ENCODE measurements around the gene AGFG2.
"Not testable (repeated sequence)": the region's sequence is repeated elsewhere in the genome, so short reads cannot be mapped to it uniquely, and the experiment has no call there.

AGFG2 gene

GRCh38 chr7:100528108-100528866, 10.7 kb upstream of the AGFG2 start:
- H3K27ac ChIP-seq (ENCODE audit: extremely low read depth, low read depth, low read length); H3K9me3 ChIP-seq (ENCODE audit: control insufficient read depth, insufficient read depth, low read depth, low read length); H3K4me3 ChIP-seq (ENCODE audit: low read depth, low read length); POLR2A ChIA-PET; H3K36me3 ChIP-seq (ENCODE audit: control insufficient read depth in 2 of 2, insufficient read depth in 1 of 2, low read length in 2 of 2); H3K4me1 ChIP-seq (ENCODE audit: control insufficient read depth, insufficient read depth, low read length): not testable (repeated sequence)
- peak; percentile 80 for TF ChIP-seq ZNF362 (tag by site-specific recombination; IDR thresholded peaks at IDR 0.05)
- CTCF ChIA-PET: interaction anchor here (0.6 to 0.7 kb wide), 2 partner anchors 30 to 331 kb away, joined by 3 to 4 read pairs; no protein-coding TSS in a partner anchor

DNA sequence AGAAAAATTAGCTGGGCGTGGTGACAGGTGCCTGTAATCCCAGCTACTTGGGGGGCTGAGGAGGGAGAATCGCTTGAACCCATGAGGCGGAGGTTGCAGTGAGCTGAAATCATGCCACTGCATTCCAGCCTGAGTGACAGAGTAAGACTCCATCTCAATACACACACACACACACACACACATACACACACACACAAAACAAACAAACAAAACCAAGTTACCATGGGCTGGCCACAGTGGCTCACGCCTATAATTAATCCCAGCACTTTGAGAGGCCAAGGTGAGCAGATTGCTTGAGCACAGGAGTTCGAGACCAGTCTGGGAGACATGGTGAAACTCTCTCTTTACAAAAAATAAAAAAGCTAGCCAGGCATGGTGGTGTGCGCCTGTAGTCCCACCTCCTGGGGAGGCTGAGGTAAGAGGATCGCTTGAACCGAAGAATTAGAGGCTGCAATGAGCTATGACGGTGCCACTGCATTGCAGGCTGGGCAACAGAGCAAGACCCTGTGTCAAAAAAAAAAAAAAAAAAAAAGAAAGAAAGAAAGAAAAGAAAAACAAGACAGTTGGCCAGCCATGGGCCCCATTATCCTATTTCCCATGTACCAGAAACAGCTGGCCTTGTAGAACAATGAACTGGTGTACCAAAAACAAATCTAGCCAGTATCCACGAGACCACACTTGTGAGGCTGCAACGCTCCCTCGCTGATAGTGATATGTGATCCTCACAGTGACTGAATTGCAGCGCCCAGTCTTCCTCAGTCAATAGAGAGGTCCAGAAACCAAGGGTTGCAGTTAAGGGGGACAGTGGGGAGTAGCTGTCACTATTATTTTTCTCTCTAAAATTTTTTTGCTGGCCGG, 6.6 kb upstream of the AGFG2 start:
- ChIA-PET POLR2A (interaction anchor here (0.6 kb wide), 1 partner anchor 12 kb away, joined by 3 read pairs; no protein-coding TSS in a partner anchor), CTCF (no interaction called here)
- no peaks in the 10 kb centered on the region for H3K36me3 ChIP-seq (ENCODE audit: control insufficient read depth in 2 of 2, insufficient read depth in 1 of 2, low read length in 2 of 2)
- no peaks in the 10 kb centered on the region for H3K4me1 ChIP-seq (ENCODE audit: control insufficient read depth, insufficient read depth, low read length)
- TF ChIP-seq ZSCAN4 (tag by site-specific recombination; IDR thresholded peaks at IDR 0.05): peak; percentile 95
- no peak for TF ChIP-seq ZNF514 (tag by site-specific recombination; IDR thresholded peaks at IDR 0.05)
- H3K4me3 ChIP-seq (ENCODE audit: low read depth, low read length): no peak overlapping the region
- no peak overlapping the region for H3K27ac ChIP-seq (ENCODE audit: extremely low read depth, low read depth, low read length)
- no peaks in the 10 kb centered on the region for H3K9me3 ChIP-seq (ENCODE audit: control insufficient read depth, insufficient read depth, low read depth, low read length)

GRCh38 chr7:100535982-100536381, 3.0 kb upstream of the AGFG2 start:
- peak; percentile 39 for TF ChIP-seq EGR2 (tag by site-specific recombination; IDR thresholded peaks at IDR 0.05; ENCODE audit: low read depth)
- 0 out of 2 replicates have a peak, but pooled peaks have one; percentile 23 for TF ChIP-seq PRDM10 (tag by site-specific recombination; IDR thresholded peaks at IDR 0.05)
- TF ChIP-seq ZFHX2 (tag by site-specific recombination; conservative IDR thresholded peaks at IDR 0.05): peak; percentile 33
- ChIA-PET CTCF (interaction anchor here (1.2 kb wide), 1 partner anchor 24 kb away, joined by 5 read pairs; no protein-coding TSS in a partner anchor), POLR2A (interaction anchor here (1.2 kb wide), 1 partner anchor 50 kb away, joined by 3 read pairs; the partner anchor contains the start of genes FBXO24 and LRCH4)
- not testable (repeated sequence) for H3K4me1 ChIP-seq (ENCODE audit: control insufficient read depth, insufficient read depth, low read length); H3K9me3 ChIP-seq (ENCODE audit: control insufficient read depth, insufficient read depth, low read depth, low read length); H3K27ac ChIP-seq (ENCODE audit: extremely low read depth, low read depth, low read length); H3K4me3 ChIP-seq (ENCODE audit: low read depth, low read length); H3K36me3 ChIP-seq (ENCODE audit: control insufficient read depth in 2 of 2, insufficient read depth in 1 of 2, low read length in 2 of 2)

- ChIA-PET POLR2A (interaction anchor here (0.7 to 1.2 kb wide), 2 partner anchors 50 to 353 kb away, joined by 3 read pairs; partner anchors contain the start of genes FBXO24, LRCH4 and UFSP1), CTCF (interaction anchor here (0.6 to 1.2 kb wide), 3 partner anchors 16 to 116 kb away, joined by 3 to 5 read pairs (median 4); no protein-coding TSS in a partner anchor)
- H3K4me3 ChIP-seq (ENCODE audit: low read depth, low read length); H3K4me1 ChIP-seq (ENCODE audit: control insufficient read depth, insufficient read depth, low read length); H3K27ac ChIP-seq (ENCODE audit: extremely low read depth, low read depth, low read length); H3K9me3 ChIP-seq (ENCODE audit: control insufficient read depth, insufficient read depth, low read depth, low read length); H3K36me3 ChIP-seq (ENCODE audit: control insufficient read depth in 2 of 2, insufficient read depth in 1 of 2, low read length in 2 of 2): not testable (repeated sequence)
- peak; percentile 83 for TF ChIP-seq ZNF121 (tag by site-specific recombination; IDR thresholded peaks at IDR 0.05)
Measured at GRCh38 chr7:100536695-100537094, 2.3 kb upstream of the AGFG2 start.
